Keratinocyte (primary cell): ENCODE data around the gene SRRD.

Experiments
- CTCF ChIP-seq, 3 experiments: IDR thresholded peaks in 1 of 3; conservative IDR thresholded peaks in 1 of 3; optimal IDR thresholded peaks in 1 of 3; 2 replicates in 2 of 3; 3 replicates in 1 of 3; pipeline versions ENCODE3 to v1.5.1; 2011; ENCODE audit warnings: low read length in 3 of 3, mild to moderate bottlenecking in 3 of 3, moderate library complexity in 2 of 3, control low read depth in 1 of 3, inconsistent platforms in 1 of 3; ENCODE audit not compliant: insufficient read depth in 2 of 3; ENCODE audit errors: extremely low read depth in 1 of 3
- EZH2 ChIP-seq: IDR thresholded peaks from one replicate; pipeline ENCODE4 v1.6.1; 2012; ENCODE audit warnings: inconsistent platforms, mild to moderate bottlenecking, low read length, moderate library complexity

GRCh38 chr22:26452236-26453016 lies 31.3 kb upstream of the SRRD start:
- TF ChIP-seq CTCF (optimal IDR thresholded peaks at IDR 0.05 in 1 of 3, IDR thresholded peaks at IDR 0.05 in 1 of 3, conservative IDR thresholded peaks at IDR 0.05 in 1 of 3; ENCODE audit: extremely low read depth in 1 of 3, insufficient read depth in 2 of 3, low read length in 3 of 3) (no peak), EZH2 (no peak)
